Measurements from ENCODE around the gene HAUS6. TPM values are rescaled to one million over a fixed set of nuclear protein-coding genes. Genes with fewer than 3 reads are reported as not detected.

HAUS6 gene
- total RNA-seq, 1 donor from 2014 or later = 17.6 TPM

DNA sequence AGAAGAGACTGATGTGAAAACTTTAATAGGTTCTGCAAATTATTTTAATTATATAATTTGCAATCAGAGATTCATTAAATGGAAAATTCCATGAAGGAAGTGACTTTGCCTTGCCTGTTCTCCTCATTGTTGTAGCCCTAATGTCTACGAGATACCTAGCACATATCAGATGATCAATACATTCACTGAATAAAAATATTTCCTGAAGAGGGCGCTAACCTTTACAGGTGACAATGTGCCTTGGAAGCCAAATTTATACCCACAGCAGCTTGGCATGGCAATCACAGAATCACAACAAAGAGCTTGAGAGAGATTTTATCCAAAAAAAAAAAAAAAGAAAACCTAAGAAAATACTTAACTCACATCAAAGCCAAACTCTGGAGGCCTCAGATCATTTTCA, 17.4 kb downstream of the HAUS6 start:
- H3K4me3 Mint-ChIP-seq (ENCODE audit: low read depth) = no peak overlapping the region
- H3K27me3 Mint-ChIP-seq = no peaks in the 10 kb centered on the region
- no peak overlapping the region for H3K27ac Mint-ChIP-seq
- peaks cover 18% of the 10 kb centered on the region for H3K36me3 Mint-ChIP-seq (ENCODE audit: insufficient read depth)
- DNase-seq (ENCODE audit: low spot score, unreplicated experiment) = no peak
- TF ChIP-seq, protein P1, sequence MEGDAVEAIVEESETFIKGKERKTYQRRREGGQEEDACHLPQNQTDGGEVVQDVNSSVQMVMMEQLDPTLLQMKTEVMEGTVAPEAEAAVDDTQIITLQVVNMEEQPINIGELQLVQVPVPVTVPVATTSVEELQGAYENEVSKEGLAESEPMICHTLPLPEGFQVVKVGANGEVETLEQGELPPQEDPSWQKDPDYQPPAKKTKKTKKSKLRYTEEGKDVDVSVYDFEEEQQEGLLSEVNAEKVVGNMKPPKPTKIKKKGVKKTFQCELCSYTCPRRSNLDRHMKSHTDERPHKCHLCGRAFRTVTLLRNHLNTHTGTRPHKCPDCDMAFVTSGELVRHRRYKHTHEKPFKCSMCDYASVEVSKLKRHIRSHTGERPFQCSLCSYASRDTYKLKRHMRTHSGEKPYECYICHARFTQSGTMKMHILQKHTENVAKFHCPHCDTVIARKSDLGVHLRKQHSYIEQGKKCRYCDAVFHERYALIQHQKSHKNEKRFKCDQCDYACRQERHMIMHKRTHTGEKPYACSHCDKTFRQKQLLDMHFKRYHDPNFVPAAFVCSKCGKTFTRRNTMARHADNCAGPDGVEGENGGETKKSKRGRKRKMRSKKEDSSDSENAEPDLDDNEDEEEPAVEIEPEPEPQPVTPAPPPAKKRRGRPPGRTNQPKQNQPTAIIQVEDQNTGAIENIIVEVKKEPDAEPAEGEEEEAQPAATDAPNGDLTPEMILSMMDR (IDR thresholded peaks at IDR 0.05; ENCODE audit: unreplicated experiment) = peak; percentile 53
- no peaks in the 10 kb centered on the region for H3K9me3 Mint-ChIP-seq (ENCODE audit: low read depth)
- H3K4me1 Mint-ChIP-seq (ENCODE audit: low read depth) = no peaks in the 10 kb centered on the region

DNA sequence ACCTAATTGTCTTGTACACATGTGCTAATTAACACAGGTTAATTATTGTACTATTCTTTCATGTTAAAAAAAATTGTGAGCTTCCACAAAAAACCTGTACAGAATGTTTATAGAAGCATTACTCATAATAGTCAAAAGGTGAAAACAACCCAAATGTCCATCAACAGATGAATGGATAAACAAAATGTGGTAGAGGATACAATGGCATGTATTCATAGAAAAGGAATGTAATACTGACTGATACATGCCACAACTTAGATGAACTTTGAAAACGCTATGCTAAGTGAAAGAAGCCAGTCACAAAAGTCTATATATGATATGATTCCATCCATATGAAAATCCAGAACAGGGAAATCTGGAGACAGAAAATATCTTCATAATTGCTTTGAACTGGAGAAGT, 27.9 kb downstream of the HAUS6 start:
- H3K4me3 Mint-ChIP-seq (ENCODE audit: low read depth) = no peak overlapping the region
- H3K4me1 Mint-ChIP-seq (ENCODE audit: low read depth) = peaks cover 4% of the 10 kb centered on the region
- H3K27ac Mint-ChIP-seq = peak overlapping the region; percentile 48
- peaks cover 25% of the 10 kb centered on the region for H3K36me3 Mint-ChIP-seq (ENCODE audit: insufficient read depth)
- no peaks in the 10 kb centered on the region for H3K9me3 Mint-ChIP-seq (ENCODE audit: low read depth)
- no peak for DNase-seq (ENCODE audit: low spot score, unreplicated experiment)
- TF ChIP-seq, protein P1 (IDR thresholded peaks at IDR 0.05; ENCODE audit: unreplicated experiment) = no peak
- H3K27me3 Mint-ChIP-seq = no peaks in the 10 kb centered on the region

DNA sequence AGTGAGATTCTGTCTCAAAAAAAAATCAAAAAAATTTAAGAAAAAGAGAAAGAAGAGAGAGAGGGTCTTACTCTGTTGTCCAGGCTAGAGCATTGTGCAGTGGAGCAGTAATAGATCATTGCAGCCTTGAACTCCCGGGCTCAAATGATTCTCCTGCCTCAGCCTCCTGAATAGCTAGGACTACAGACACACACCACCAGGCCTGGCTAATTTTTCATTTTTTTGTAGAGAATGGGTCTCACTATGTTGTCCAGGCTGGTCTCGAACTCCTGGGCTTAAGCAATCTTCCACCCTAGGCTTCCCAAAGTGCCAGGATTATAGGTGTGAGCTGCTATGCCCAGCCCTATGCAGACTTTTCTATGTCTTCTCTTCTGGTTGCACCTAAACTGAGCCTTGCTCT, 28.5 kb downstream of the HAUS6 start:
- Mint-ChIP-seq H3K36me3 (ENCODE audit: insufficient read depth) (peaks cover 28% of the 10 kb centered on the region), H3K9me3 (ENCODE audit: low read depth) (no peaks in the 10 kb centered on the region), H3K4me1 (ENCODE audit: low read depth) (peaks cover 4% of the 10 kb centered on the region), H3K27ac (peak overlapping the region; percentile 17), H3K27me3 (no peaks in the 10 kb centered on the region), H3K4me3 (ENCODE audit: low read depth) (no peak overlapping the region)
- no peak for DNase-seq (ENCODE audit: low spot score, unreplicated experiment)
- TF ChIP-seq, protein P1 (IDR thresholded peaks at IDR 0.05; ENCODE audit: unreplicated experiment) = no peak

DNA sequence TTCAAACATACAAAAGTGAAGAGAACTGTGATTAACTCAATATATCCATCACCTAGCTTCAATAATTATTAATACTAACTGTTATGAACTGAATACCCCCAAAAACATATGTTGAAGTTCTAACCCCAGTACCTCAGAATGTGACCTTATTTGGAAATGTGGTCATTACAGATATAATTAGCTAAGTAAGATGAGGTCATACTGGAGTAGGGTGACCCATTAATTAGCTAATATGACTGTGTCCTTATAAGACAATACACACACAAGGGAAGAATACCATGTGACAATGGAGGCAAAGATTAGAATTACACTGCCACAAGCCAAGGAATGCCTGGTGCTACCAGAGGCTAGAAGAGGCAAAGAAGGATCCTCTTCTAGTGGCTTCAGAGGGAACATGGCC, 45.7 kb downstream of the HAUS6 start:
- TF ChIP-seq, protein P1 (IDR thresholded peaks at IDR 0.05; ENCODE audit: unreplicated experiment) = no peak
- Mint-ChIP-seq H3K4me1 (ENCODE audit: low read depth) (peaks cover under 1% of the 10 kb centered on the region), H3K9me3 (ENCODE audit: low read depth) (no peaks in the 10 kb centered on the region), H3K27me3 (no peaks in the 10 kb centered on the region), H3K36me3 (ENCODE audit: insufficient read depth) (peaks cover 31% of the 10 kb centered on the region), H3K4me3 (ENCODE audit: low read depth) (no peak overlapping the region), H3K27ac (peak overlapping the region; percentile 20)
- no peak for DNase-seq (ENCODE audit: low spot score, unreplicated experiment)

DNA sequence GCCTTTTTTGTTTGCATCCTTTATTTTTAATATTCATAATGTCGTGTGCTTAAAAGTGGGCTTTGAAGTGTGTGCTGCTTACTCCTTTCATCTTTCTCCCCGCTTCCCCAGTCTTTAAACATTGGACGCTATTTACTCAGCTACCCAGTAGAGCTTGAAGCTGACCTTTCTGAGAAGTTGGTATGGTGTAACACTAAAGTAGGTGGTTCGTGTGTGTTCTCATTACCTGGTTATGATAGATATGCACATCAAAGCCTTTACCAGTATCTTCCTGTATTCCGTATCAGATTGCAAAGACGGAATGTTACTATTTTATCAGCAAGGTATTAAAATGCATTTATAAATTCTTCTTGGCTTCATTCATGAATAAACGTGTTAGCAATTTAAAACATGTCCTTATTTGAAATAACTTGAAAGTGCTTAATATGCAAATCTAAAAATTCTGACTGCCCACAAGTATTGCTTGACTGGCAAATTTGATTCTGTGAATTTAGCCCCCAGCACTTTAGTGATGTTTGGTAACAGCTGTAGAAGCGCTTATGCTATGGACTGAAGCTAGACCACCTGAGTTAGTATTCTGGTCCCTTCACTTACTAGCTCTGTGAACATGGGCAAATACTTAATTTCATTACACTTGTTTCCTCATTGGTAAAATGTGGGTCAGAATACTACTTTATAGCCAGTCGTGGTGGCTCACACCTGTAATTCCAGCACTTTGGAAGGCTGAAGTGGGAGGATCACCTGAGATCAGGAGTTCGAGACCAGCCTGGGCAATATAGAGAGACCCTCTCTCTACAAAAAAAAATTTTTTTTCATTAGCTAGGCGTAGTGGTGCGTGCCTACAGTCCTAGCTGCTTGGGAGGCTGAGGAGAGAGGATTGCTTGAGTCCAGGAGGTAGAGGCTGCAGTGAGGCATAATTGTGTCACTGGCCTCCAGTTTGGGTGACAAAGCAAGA, 51.8 kb downstream of the HAUS6 start:
- DNase-seq (ENCODE audit: low spot score, unreplicated experiment) = no peak
- peaks cover 2% of the 10 kb centered on the region for H3K36me3 Mint-ChIP-seq (ENCODE audit: insufficient read depth)
- no peak overlapping the region for H3K27ac Mint-ChIP-seq
- TF ChIP-seq, protein P1 (IDR thresholded peaks at IDR 0.05; ENCODE audit: unreplicated experiment) = no peak
- H3K9me3 Mint-ChIP-seq (ENCODE audit: low read depth) = no peaks in the 10 kb centered on the region
- peak overlapping the region; percentile 85 for H3K4me3 Mint-ChIP-seq (ENCODE audit: low read depth)
- peaks cover 22% of the 10 kb centered on the region for H3K4me1 Mint-ChIP-seq (ENCODE audit: low read depth)
- no peaks in the 10 kb centered on the region for H3K27me3 Mint-ChIP-seq

All from progenitor cell of endocrine pancreas (in vitro differentiated cells).